Thoracic aorta endothelial cell (primary cell): Measurements from ENCODE around the gene TBC1D10A. TPM values are rescaled to one million over a fixed set of nuclear protein-coding genes. Genes with fewer than 3 reads are reported as not detected.

Source experiments
- total RNA-seq: library from RNA; depleted of rRNA; stranded (reverse); fragments of >200 nt; gene quantifications from 2 replicates; pipeline ENCODE4 v1.2.3, GENCODE V29; 2012

The TBC1D10A gene, protein sequence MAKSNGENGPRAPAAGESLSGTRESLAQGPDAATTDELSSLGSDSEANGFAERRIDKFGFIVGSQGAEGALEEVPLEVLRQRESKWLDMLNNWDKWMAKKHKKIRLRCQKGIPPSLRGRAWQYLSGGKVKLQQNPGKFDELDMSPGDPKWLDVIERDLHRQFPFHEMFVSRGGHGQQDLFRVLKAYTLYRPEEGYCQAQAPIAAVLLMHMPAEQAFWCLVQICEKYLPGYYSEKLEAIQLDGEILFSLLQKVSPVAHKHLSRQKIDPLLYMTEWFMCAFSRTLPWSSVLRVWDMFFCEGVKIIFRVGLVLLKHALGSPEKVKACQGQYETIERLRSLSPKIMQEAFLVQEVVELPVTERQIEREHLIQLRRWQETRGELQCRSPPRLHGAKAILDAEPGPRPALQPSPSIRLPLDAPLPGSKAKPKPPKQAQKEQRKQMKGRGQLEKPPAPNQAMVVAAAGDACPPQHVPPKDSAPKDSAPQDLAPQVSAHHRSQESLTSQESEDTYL
- 6.3 and 8.2 TPM in 2 replicates for total RNA-seq

DNA sequence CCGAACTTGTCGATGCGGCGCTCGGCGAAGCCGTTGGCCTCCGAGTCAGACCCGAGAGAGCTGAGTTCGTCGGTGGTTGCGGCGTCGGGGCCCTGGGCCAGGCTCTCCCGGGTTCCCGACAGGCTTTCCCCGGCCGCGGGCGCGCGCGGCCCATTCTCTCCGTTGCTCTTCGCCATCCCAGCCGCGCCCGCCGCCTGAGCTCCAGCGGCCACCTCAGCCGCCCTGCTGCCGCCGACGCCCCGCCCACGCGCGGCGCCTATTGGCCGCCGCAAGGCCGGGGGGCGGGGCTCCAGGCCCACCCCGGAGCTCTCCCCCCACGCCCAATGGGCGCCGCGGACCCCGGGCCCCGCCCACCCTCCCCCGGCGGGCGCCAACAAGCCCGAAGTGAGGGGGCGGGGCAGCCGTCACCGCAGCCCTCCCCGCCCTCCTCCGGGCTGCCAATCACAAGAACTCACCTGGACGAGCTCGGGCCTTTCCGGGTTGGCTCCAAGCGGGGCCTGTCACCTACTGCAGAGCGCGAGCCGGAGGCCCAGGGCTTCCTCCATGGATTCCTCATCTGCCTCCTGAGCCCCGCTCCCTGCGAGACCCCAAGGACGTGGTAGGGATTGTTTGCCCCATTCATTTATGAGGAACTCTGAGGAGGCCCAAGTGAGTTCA, at the start of gene TBC1D10A:
TBC1D10A (minus strand) TSS at position 236 of the 657 bp plus-strand sequence; CDS start at position 176, 60 bp downstream.

DNA sequence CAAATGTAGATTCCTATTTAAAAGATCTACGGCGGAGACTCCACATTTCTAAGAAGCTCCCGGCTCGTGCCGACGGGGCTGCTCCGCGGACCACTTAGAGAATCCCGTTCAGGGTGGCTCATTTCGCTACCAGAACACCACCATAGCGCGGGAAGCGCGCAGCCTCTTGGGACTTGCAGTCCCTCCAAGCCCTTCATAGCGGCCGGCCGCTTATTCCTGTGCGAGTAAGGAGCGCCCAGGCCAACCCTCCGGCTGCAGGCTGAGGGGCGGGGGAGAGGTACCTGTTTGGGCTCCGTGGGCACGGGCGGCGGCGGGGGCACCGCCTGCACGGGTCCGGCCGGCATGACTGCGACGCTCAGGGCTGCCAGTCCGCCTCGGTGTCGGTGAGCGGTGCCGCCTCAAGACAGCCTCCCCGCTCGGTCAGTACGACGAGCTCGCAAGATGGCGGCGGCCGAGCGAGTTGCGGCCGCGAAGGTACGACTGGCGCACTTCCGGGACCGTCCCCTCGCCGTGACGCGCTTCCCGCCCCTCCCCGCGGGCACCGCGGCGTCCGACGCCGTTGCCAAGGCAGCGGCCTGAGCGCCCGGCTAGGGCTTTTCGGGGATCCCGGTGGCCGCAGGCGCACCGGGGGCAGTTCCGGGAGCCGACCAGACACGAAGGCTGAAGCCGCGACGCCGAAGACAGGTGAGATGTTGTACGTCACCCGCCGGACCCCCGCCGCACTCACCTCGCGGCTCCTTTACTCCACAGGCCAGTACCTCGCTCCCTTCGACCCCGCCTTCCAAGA, 29.9 kb upstream of the TBC1D10A start, which contains the start of the genes CCDC157 and SF3A1:
CCDC157 (plus strand) TSS at position 559 of the 787 bp plus-strand sequence. CDS start 8,994 bp downstream, outside the sequence.
SF3A1 (minus strand) TSS at position 446 of the 787 bp plus-strand sequence; CDS start at position 344, 102 bp downstream.

DNA sequence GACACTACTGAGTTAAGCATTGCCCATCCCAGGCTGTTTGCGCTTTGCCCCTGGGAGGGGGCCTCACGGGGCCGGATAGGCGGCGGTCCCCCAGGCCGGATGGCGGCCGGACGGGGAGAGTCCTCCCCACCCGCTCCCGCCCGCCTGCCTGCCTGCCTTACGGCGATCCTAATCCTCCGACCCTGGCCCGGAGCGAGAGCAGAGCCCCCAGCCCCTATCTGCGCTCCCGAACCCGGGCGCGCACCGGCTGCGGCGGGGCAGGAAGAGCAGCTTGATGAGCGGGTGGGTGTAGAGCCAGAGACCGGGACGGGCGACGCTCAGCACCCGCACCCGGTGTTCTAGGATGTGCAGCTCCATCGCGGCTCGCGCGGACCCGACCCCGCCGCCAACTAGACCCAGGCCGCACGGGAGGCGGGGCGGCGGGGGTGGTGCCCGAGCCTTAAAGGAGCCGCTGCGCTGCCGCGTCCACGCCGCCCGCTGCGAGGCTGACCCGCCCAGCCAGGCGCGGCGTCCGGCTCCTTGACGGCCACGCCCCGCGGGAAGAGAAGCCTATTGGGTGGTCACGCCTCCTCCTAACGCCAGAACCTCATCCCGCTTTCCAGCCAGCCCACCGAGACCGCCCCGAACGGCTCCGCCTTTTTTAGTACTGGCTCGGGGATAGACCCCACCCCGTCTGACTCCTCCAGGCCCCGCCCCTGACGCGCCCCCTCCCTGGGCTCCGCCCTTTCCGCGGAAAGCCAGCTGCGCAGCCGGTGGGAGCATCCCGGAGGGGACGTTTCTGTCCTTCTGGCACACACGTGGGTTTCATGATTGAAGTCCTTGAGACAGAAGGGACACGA, 37.4 kb downstream of the TBC1D10A start, which contains the start of gene CASTOR1:
CASTOR1 (minus strand) TSS at position 365 of the 839 bp plus-strand sequence; CDS start at position 357, 8 bp downstream.

DNA sequence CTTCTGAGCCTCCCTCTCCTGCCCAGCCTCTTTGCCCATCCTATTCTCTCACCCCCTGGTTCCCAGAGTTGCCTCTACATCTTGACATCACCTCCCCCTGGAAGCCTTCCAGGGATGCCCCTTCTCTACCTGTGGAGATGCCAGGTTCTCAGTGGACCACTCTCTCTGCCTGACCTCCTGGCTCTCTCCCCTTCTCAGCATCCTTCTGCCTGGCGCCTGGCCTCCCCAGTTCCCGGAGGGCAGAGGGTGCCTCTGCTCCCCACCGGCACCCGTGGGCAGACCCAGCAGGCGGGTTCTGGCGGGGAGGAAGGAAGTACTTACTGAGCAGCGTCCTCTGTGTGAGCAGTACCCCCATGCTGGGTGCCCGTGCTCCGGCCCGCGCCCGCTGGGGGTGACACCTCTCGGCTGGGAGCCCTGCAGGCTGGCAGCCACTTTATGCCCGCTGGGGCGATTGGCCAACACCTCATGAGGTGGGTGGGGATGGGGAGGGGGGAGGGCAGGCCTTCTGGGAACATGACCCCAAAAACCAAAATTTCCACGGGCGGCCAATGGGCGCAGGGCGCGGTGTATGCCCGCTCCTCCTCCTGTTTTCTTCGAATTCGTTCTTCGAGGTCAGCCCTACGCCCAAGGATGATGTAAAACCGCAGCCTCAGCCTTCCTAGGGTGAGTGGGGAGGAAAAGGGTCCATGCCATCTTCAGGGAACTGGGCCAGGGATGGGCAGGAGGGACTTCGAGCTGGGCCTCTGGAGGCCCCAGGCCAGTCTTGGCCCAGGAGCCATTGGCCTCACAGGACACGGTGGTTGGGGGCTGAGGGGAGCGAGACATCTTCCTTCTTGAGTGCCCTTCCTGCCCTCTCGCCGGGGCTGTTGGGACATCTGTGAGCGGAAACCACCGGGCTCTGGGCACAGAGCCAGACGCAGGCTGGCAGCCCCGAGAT, 60.0 kb downstream of the TBC1D10A start, which contains the start of gene OSM:
OSM (minus strand) TSS at position 407 of the 937 bp plus-strand sequence; CDS start at position 355, 52 bp downstream.

DNA sequence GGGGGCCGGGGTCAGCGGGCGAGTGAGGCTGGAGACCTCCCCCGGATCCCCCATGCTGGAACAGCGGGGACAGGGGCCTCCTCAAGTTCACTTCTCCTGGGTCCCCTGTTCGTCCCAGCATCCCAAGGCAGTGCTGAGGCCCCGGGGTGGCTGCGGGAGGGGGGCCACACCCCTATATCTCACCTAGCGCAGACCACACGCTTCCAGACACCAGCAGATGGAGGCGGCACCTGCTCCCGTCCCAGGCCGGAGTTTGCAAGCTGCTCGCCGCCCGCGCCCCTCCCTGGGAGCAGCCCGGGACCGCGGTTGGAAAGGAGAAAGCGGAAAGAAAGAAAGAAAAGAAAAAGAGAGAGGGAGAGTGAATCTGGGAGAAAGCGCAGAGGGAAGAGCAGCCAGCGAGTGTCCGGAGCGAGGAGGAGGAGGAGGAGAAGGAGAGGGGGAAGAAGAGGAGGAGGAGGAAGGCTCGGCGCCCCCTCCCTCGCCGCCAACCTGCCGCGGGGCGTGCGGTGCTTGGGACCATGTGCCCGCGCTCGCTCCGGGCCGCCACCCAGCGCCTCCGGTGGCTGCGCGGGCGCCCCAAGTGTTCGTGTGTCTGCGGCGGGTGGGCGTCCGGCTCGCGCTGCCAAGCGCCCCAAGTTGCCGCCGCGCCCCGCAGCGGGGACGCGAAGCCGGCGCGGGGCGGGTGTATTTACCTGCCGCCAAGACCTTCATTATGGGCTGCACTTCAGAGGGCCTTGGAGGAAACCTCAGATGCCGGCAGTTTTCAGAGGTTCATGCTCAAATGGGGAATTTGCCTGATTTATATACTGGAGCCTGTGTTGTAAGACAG, 80.5 kb downstream of the TBC1D10A start, which contains the start of gene LIF:
LIF (minus strand) TSS at position 775 of the 829 bp plus-strand sequence; CDS start at position 711, 64 bp downstream.

Other genes with a start within 250 kb of the TBC1D10A start
- gene HORMAD2, start 246.5 kb downstream of the TBC1D10A start, total RNA-seq: not detected in 2 replicates
- 0.27 and 0.86 TPM in 2 replicates for gene LIF, start 80.2 kb downstream of the TBC1D10A start, total RNA-seq
- gene OSM, start 60.1 kb downstream of the TBC1D10A start, total RNA-seq: not detected in 2 replicates
- gene CASTOR1, start 37.4 kb downstream of the TBC1D10A start, total RNA-seq: 4.3 and 7.4 TPM in 2 replicates
- gene SF3A1, start 30.0 kb upstream of the TBC1D10A start, total RNA-seq: 40.0 and 62.1 TPM in 2 replicates
- gene CCDC157, start 30.1 kb upstream of the TBC1D10A start, total RNA-seq: 0.93 and 1.7 TPM in 2 replicates
- 10.2 and 10.8 TPM in 2 replicates for gene RNF215, start 60.5 kb upstream of the TBC1D10A start, total RNA-seq
- gene SEC14L2, start 70.1 kb upstream of the TBC1D10A start, total RNA-seq: 37.0 and 38.5 TPM in 2 replicates
- gene MTFP1, start 98.8 kb upstream of the TBC1D10A start, total RNA-seq: 30.1 and 40.9 TPM in 2 replicates
- gene SEC14L3, start 145.1 kb upstream of the TBC1D10A start, total RNA-seq: not detected in 2 replicates
- gene SEC14L4, start 178.8 kb upstream of the TBC1D10A start, total RNA-seq: not detected in 2 replicates
- 0.29 TPM in 1 of 2 replicates, not detected in the other for gene SEC14L6, start 219.8 kb upstream of the TBC1D10A start, total RNA-seq
- gene GAL3ST1, start 247.7 kb upstream of the TBC1D10A start, total RNA-seq: not detected in 2 replicates